ENCODE results near the gene SRCAP.

- TF ChIP-seq SP1 (IDR thresholded peaks at IDR 0.05) = no peak
- TF ChIP-seq SUZ12 (IDR thresholded peaks at IDR 0.05) = no peak
- TF ChIP-seq FOXM1 (IDR thresholded peaks at IDR 0.05; ENCODE audit: borderline replicate concordance) = no peak
- TF ChIP-seq NFRKB (IDR thresholded peaks at IDR 0.05) = no peak
- TF ChIP-seq, protein P1, sequence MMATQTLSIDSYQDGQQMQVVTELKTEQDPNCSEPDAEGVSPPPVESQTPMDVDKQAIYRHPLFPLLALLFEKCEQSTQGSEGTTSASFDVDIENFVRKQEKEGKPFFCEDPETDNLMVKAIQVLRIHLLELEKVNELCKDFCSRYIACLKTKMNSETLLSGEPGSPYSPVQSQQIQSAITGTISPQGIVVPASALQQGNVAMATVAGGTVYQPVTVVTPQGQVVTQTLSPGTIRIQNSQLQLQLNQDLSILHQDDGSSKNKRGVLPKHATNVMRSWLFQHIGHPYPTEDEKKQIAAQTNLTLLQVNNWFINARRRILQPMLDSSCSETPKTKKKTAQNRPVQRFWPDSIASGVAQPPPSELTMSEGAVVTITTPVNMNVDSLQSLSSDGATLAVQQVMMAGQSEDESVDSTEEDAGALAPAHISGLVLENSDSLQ (IDR thresholded peaks at IDR 0.05) = no peak
- TF ChIP-seq ELF4 (IDR thresholded peaks at IDR 0.05) = no peak
Observed at GRCh38 chr16:30665155-30665829, 33.7 kb upstream of the SRCAP start.
